B cell (primary cell): Measurements from ENCODE around the gene WARS2. TPM values are rescaled to one million over a fixed set of nuclear protein-coding genes. Genes with fewer than 3 reads are reported as not detected.

Source experiments
- ATAC-seq: fragments of 200-7000 bp; cut with Tn5 transposase; one replicate; pipeline ENCODE4 v1.10.0; 2021; ENCODE audit warnings: low read depth, mild to moderate bottlenecking, moderate number of reproducible peaks, moderate library complexity
- CTCF ChIA-PET: fragments of 350-600 bp; sonication (Branson Sonifier 250); formaldehyde crosslinking; loops from one replicate; lab custom pipeline; 2021; ENCODE audit warnings: antibody characterized with exemption, inconsistent platforms; lab: Charles Lee
- POLR2A ChIA-PET: fragments of 350-600 bp; sonication (Branson Sonifier 250); formaldehyde crosslinking; loops from one replicate; lab custom pipeline; 2021; ENCODE audit warnings: antibody characterized with exemption; lab: Charles Lee
- DNase-seq: peaks from one replicate; pipeline ENCODE4 v3.0.0; 2013
- H2AFZ ChIP-seq: 2 replicates; pipeline ENCODE4 v1.6.1; 2012; ENCODE audit warnings: mild to moderate bottlenecking, low read depth, low read length; ENCODE audit not compliant: insufficient read depth, poor library complexity, severe bottlenecking
- H3K27ac ChIP-seq, 2 donors: 1 replicate in 1 of 2; 2 replicates in 1 of 2; pipeline ENCODE4 v1.5.1; 2012 to 2013; ENCODE audit warnings: low read length in 2 of 2, mild to moderate bottlenecking in 2 of 2, moderate library complexity in 1 of 2
- H3K27me3 ChIP-seq, 4 experiments: fragments of 200-600 bp in 1 of 4; sonication (generic) in 1 of 4; replicated peaks in 1 of 4; 1 replicate in 2 of 4; 2 replicates in 2 of 4; pipeline versions ENCODE4 v1.6.1 to v1.7.0; 2013 to 2016; ENCODE audit warnings: low read length in 3 of 4, mild to moderate bottlenecking in 2 of 4, mixed read lengths in 1 of 4, moderate library complexity in 1 of 4; ENCODE audit not compliant: insufficient read depth in 4 of 4, control insufficient read depth in 3 of 4; ENCODE audit errors: control extremely low read depth in 1 of 4
- H3K36me3 ChIP-seq, 2 experiments: replicated peaks in 1 of 2; 1 replicate in 1 of 2; 2 replicates in 1 of 2; pipeline versions ENCODE4 v1.6.1 to v1.7.1; 2013; ENCODE audit warnings: low read length in 1 of 2; ENCODE audit not compliant: insufficient read depth in 2 of 2, control insufficient read depth in 1 of 2; ENCODE audit errors: control extremely low read depth in 1 of 2, extremely low read depth in 1 of 2
- H3K4me1 ChIP-seq, 2 donors: fragments of 200-600 bp in 1 of 2; sonication (generic) in 1 of 2; 1 replicate in 1 of 2; 2 replicates in 1 of 2; pipeline versions ENCODE4 v1.5.1 to v1.6.1; 2013 to 2017; ENCODE audit warnings: low read length in 2 of 2; ENCODE audit not compliant: control insufficient read depth in 2 of 2, insufficient read depth in 2 of 2
- H3K4me2 ChIP-seq: replicated peaks from 2 replicates; pipeline ENCODE3; 2012; ENCODE audit warnings: mild to moderate bottlenecking, low read depth, low read length; ENCODE audit not compliant: poor library complexity, severe bottlenecking
- H3K4me3 ChIP-seq, 5 experiments: fragments of 200-600 bp in 1 of 5; sonication (generic) in 1 of 5; 1 replicate in 3 of 5; 2 replicates in 2 of 5; pipeline versions ENCODE4 v1.5.1 to v1.7.0; 2011 to 2016; ENCODE audit warnings: low read length in 4 of 5, mild to moderate bottlenecking in 4 of 5, low read depth in 2 of 5, control low read depth in 1 of 5, moderate library complexity in 1 of 5; ENCODE audit not compliant: insufficient read depth in 1 of 5; ENCODE audit errors: control extremely low read depth in 1 of 5, extremely low read depth in 1 of 5
- H3K79me2 ChIP-seq: fragments of 200-600 bp; sonication (generic); one replicate; pipeline ENCODE4 v1.6.0; 2016; ENCODE audit warnings: low read length; ENCODE audit not compliant: control insufficient read depth, insufficient read depth
- H3K9ac ChIP-seq: fragments of 200-600 bp; sonication (generic); 2 replicates; pipeline ENCODE4 v1.6.1; 2017; ENCODE audit warnings: mild to moderate bottlenecking, low read length, moderate library complexity
- H3K9me3 ChIP-seq, 3 donors: one replicate each; pipeline versions ENCODE4 v1.6.1 to v1.7.1; 2013; ENCODE audit warnings: low read length in 2 of 3; ENCODE audit not compliant: control insufficient read depth in 2 of 3, insufficient read depth in 1 of 3; ENCODE audit errors: control extremely low read depth in 1 of 3
- H4K20me1 ChIP-seq: 2 replicates; pipeline ENCODE4 v1.6.0; 2012; ENCODE audit warnings: mild to moderate bottlenecking, low read length; ENCODE audit not compliant: insufficient read depth, control insufficient read depth, poor library complexity, severe bottlenecking
- H3K27ac Mint-ChIP-seq: one replicate; pipeline ENCODE4 v1.8.0; 2021; ENCODE audit warnings: mixed read lengths
- H3K27me3 Mint-ChIP-seq: one replicate; pipeline ENCODE4 v1.8.0; 2021; ENCODE audit warnings: mixed read lengths
- H3K4me1 Mint-ChIP-seq: one replicate; pipeline ENCODE4 v1.8.0; 2021; ENCODE audit warnings: mixed read lengths
- H3K4me3 Mint-ChIP-seq: one replicate; pipeline ENCODE4 v1.8.0; 2021; ENCODE audit warnings: mixed read lengths
- H3K9me3 Mint-ChIP-seq: one replicate; pipeline ENCODE4 v1.8.0; 2022; ENCODE audit warnings: mixed read lengths; ENCODE audit not compliant: insufficient read depth
- EZH2 ChIP-seq: IDR thresholded peaks from 2 replicates; pipeline ENCODE4 v1.6.1; 2012; ENCODE audit warnings: borderline replicate concordance, low read depth, mild to moderate bottlenecking, moderate library complexity, low read length; ENCODE audit not compliant: insufficient read depth, poor library complexity, severe bottlenecking
- WGBS: methylation state at CpG from one replicate; pipeline ENCODE4 v1.1.5; 2013; ENCODE audit warnings: missing lambda C conversion rate; ENCODE audit not compliant: insufficient coverage; 5-methylcytosine and 5-hydroxymethylcytosine counted together
- intact Hi-C: fragments of 100-400 bp; cut with micrococcal nuclease; formaldehyde crosslinking; loops from one replicate; pipeline ENCODE4 v1.10.0; 2022
- polyA plus RNA-seq: library from polyadenylated mRNA; depleted of rRNA; stranded (reverse); fragments of >200 nt; gene quantifications from 2 replicates; pipeline ENCODE4 v1.2.3, GENCODE V29; 2012
- total RNA-seq, 2 donors: library from RNA; stranded (reverse); fragments of 120-200 nt in 1 of 2; gene quantifications; 1 replicate in 1 of 2; 2 replicates in 1 of 2; pipeline versions ENCODE4 v1.2.3 to v1.2.4, GENCODE V29; 2013 to 2022
- TF ChIP-seq, protein P1 (sequence below): fragments of 200-600 bp; IDR thresholded peaks from one replicate; pipeline ENCODE4 v1.8.0; 2022; ENCODE audit warnings: antibody characterized with exemption, mild to moderate bottlenecking

WARS2 gene
- total and polyA plus RNA-seq, 2 donors (not counting 1 experiment from before 2014, with no cell fraction given), result 4.2 to 14.3 TPM

DNA sequence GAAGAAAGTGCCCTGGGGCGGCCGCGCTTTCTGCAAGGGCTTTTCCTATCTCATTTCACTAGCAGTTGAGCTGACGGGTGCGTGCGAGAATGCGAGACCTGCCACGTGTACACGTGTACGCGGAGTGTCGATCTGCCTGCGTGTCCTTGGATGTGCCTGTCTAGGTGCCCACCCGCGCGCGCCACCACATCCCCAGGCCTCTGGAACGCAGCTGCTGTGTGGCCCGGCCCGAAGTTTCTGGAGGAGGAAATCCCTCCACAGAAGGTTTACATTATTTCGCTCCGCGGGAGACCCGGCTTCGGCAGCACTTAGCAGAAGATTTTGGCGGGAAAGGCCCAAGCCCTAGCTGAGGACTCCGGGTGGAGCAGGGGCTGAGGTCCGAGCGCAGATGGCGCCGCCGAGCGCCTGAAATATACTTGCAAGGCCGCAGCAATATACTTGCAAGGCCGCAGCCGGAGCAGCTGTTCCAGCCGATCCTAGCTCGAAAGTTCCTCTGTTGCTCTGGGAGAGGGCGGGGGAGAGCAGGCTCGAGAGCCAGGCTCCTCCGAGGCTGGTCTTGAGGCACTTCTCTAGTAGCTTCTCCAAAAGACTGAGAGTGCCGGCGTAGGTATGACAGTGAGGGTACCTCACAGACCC is 156.2 kb downstream of the WARS2 start:
- Histone ChIP-seq H3K9me3 (peaks cover 1 to 78% (median 40%) of the 10 kb centered on the region in 3 donors), H3K36me3 (no peaks in the 10 kb centered on the region), H4K20me1 (no peaks in the 10 kb centered on the region), H3K4me1 (peaks cover 52 to 68% of the 10 kb centered on the region in 2 donors), H3K9ac (no peak overlapping the region), H2AFZ (peak overlapping the region; percentile 14), H3K27ac (no peak overlapping the region), H3K27me3 (peaks cover 1 to 96% (median 87%) of the 10 kb centered on the region in 4 experiments), H3K79me2 (no peaks in the 10 kb centered on the region), H3K4me3 (no peak overlapping the region), H3K4me2 (peak overlapping the region; percentile 5)
- Mint-ChIP-seq H3K4me1 (peaks cover 43% of the 10 kb centered on the region), H3K4me3 (peak overlapping the region; percentile 62), H3K27me3 (peaks cover 79% of the 10 kb centered on the region), H3K9me3 (no peaks in the 10 kb centered on the region), H3K27ac (no peak overlapping the region)
- ATAC-seq (no peak), DNase-seq (peak; percentile 42)
- ChIA-PET POLR2A (no interaction called here), CTCF (interaction anchor here (1.1 kb wide), 1 partner anchor 24 kb away, joined by 3 read pairs; no protein-coding TSS in a partner anchor)
- no peak for TF ChIP-seq EZH2
- TF ChIP-seq, protein P1, sequence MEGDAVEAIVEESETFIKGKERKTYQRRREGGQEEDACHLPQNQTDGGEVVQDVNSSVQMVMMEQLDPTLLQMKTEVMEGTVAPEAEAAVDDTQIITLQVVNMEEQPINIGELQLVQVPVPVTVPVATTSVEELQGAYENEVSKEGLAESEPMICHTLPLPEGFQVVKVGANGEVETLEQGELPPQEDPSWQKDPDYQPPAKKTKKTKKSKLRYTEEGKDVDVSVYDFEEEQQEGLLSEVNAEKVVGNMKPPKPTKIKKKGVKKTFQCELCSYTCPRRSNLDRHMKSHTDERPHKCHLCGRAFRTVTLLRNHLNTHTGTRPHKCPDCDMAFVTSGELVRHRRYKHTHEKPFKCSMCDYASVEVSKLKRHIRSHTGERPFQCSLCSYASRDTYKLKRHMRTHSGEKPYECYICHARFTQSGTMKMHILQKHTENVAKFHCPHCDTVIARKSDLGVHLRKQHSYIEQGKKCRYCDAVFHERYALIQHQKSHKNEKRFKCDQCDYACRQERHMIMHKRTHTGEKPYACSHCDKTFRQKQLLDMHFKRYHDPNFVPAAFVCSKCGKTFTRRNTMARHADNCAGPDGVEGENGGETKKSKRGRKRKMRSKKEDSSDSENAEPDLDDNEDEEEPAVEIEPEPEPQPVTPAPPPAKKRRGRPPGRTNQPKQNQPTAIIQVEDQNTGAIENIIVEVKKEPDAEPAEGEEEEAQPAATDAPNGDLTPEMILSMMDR, result no peak
- intact Hi-C loops, result loop anchor here (2.0 kb wide), 1 partner anchor 25 kb away; no protein-coding TSS in a partner anchor
- 13% methylated on average over 43 of the region's 43 CpGs for WGBS

DNA sequence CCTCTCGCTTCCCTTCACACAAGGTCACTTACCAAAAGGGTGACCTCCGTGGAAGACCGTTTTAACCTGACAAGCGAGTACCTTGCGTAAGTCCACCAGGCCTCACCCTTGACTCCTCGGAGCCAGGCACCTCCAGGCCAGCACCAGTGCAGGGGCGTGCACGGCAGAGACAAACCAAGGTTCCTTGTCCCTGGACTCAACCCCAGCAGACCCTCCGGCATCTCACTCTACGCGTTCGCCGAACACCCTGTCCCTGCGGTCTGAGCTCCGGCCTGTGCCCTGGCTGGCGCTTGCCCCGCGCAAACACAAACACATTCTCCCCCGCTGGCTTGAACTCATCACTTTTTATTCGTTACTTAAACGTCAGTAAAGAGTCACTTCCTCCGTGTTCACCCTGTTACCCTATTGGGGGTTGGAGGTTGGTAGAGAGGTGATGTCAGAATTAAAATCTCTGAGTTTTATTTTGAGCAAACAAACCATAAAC is 156.9 kb downstream of the WARS2 start:
- Histone ChIP-seq H3K27me3 (peaks cover 1 to 96% (median 87%) of the 10 kb centered on the region in 4 experiments), H3K4me2 (peak overlapping the region; percentile 5), H3K27ac (no peak overlapping the region), H3K9me3 (peaks cover 2 to 76% (median 35%) of the 10 kb centered on the region in 3 donors), H3K4me1 (peaks cover 57 to 72% of the 10 kb centered on the region in 2 donors), H3K79me2 (no peaks in the 10 kb centered on the region), H3K4me3 (no peak overlapping the region), H3K9ac (no peak overlapping the region), H2AFZ (no peak overlapping the region), H3K36me3 (no peaks in the 10 kb centered on the region), H4K20me1 (no peaks in the 10 kb centered on the region)
- TF ChIP-seq, protein P1, result no peak
- TF ChIP-seq EZH2, result no peak
- CTCF ChIA-PET, result no interaction called here
- 21% methylated on average over 14 of the region's 22 CpGs for WGBS
- Mint-ChIP-seq H3K27me3 (peaks cover 79% of the 10 kb centered on the region), H3K4me1 (peaks cover 43% of the 10 kb centered on the region), H3K27ac (peak overlapping the region; percentile 37), H3K9me3 (no peaks in the 10 kb centered on the region), H3K4me3 (no peak overlapping the region)
- POLR2A ChIA-PET, result no interaction called here
- DNase-seq (peak; percentile 17), ATAC-seq (no peak)
- intact Hi-C loops, result loop anchor here (2.0 kb wide), 1 partner anchor 25 kb away; no protein-coding TSS in a partner anchor
